HepG2 (cell line): ENCODE measurements around the gene TMED6. TPM values are rescaled to one million over a fixed set of nuclear protein-coding genes. Genes with fewer than 3 reads are reported as not detected.

ENCODE experiments used
- AFF4 ChIP-seq: sonication (generic); formaldehyde crosslinking; IDR thresholded peaks from 2 replicates; pipeline ENCODE4 v1.4.0; 2020; ENCODE audit warnings: missing genetic modification reagents
- ARHGAP35 ChIP-seq: sonication (generic); formaldehyde crosslinking; IDR thresholded peaks from 2 replicates; pipeline ENCODE4 v1.9.0; 2022; ENCODE audit warnings: mild to moderate bottlenecking, inconsistent platforms, moderate library complexity, missing genetic modification reagents, borderline replicate concordance
- ATF7-NPFF ChIP-seq: sonication (generic); formaldehyde crosslinking; IDR thresholded peaks from 2 replicates; pipeline ENCODE4 v1.8.1; 2023; ENCODE audit warnings: mild to moderate bottlenecking, low read depth, missing genetic modification reagents, moderate library complexity
- BHLHE40 ChIP-seq: IDR thresholded peaks from 2 replicates; pipeline ENCODE4 v1.6.1; 2011; ENCODE audit warnings: low read length, improper control_type of control experiment
- DR1 ChIP-seq: sonication (generic); formaldehyde crosslinking; IDR thresholded peaks from 2 replicates; pipeline ENCODE4 v1.8.0; 2021; ENCODE audit warnings: mild to moderate bottlenecking, missing genetic modification reagents, inconsistent platforms
- GMEB1 ChIP-seq: sonication (generic); formaldehyde crosslinking; IDR thresholded peaks from 2 replicates; pipeline ENCODE4 v1.5.1; 2020; ENCODE audit warnings: missing genetic modification reagents, mild to moderate bottlenecking, borderline replicate concordance
- HNF1B ChIP-seq: sonication (generic); formaldehyde crosslinking; IDR thresholded peaks from 2 replicates; pipeline ENCODE4 v1.5.1; 2020; ENCODE audit warnings: mild to moderate bottlenecking, moderate library complexity, missing genetic modification reagents
- POGK ChIP-seq: sonication (generic); formaldehyde crosslinking; conservative IDR thresholded peaks from 2 replicates; pipeline ENCODE4 v1.8.0; 2022; ENCODE audit warnings: mild to moderate bottlenecking, moderate library complexity, missing genetic modification reagents
- PRMT3 ChIP-seq: sonication (generic); formaldehyde crosslinking; IDR thresholded peaks from 2 replicates; pipeline ENCODE4 v1.8.1; 2022; ENCODE audit warnings: low read depth, mild to moderate bottlenecking, moderate library complexity, missing genetic modification reagents, borderline replicate concordance
- SOX13 ChIP-seq, 3 experiments: fragments of 450-650 bp in 1 of 3; sonication (generic) in 1 of 3; formaldehyde crosslinking in 1 of 3; IDR thresholded peaks in 2 of 3; conservative IDR thresholded peaks in 1 of 3; 2 replicates each; pipeline versions ENCODE4 v1.5.0 to v1.6.1; 2016 to 2020; ENCODE audit warnings: antibody characterized with exemption in 1 of 3, mild to moderate bottlenecking in 1 of 3, missing compliant biosample characterization in 1 of 3, missing genetic modification reagents in 1 of 3, moderate library complexity in 1 of 3
- ZNF468 ChIP-seq: sonication (generic); formaldehyde crosslinking; IDR thresholded peaks from 2 replicates; pipeline ENCODE4 v1.8.0; 2022; ENCODE audit warnings: mild to moderate bottlenecking, moderate library complexity, missing genetic modification reagents
- ZNF883 ChIP-seq: sonication (generic); formaldehyde crosslinking; IDR thresholded peaks from 2 replicates; pipeline ENCODE4 v1.5.1; 2020; ENCODE audit warnings: mild to moderate bottlenecking, missing genetic modification reagents; ENCODE audit errors: not compliant biosample characterization
- ZUFSP ChIP-seq: sonication (generic); formaldehyde crosslinking; IDR thresholded peaks from 2 replicates; pipeline ENCODE4 v1.9.0; 2021; ENCODE audit warnings: missing genetic modification reagents, mild to moderate bottlenecking, borderline replicate concordance
- polyA plus RNA-seq, 8 experiments: library from polyadenylated mRNA; depleted of rRNA in 3 of 8; stranded (reverse) in 7 of 8; unstranded in 1 of 8; fragments of >200 nt; fragmentation: Illumina TruSeq in 4 of 8; extraction: Trizol in 4 of 8; gene quantifications; 2 replicates each; pipeline versions ENCODE4 v1.2.1 to v1.2.3, GENCODE V29; 2011 to 2016; ENCODE audit warnings: low read depth in 4 of 8, missing spikeins in 1 of 8, mixed read lengths in 1 of 8; ENCODE audit not compliant: insufficient read depth in 1 of 8
- total RNA-seq, 5 experiments: library from RNA; depleted of rRNA; stranded (reverse); fragments of >200 nt; fragmentation: Illumina TruSeq; extraction: Trizol; gene quantifications; 2 replicates each; pipeline ENCODE4 v1.2.3, GENCODE V29; 2016; ENCODE audit warnings: low read depth in 1 of 5

Gene TMED6
- total and polyA plus RNA-seq, 2 of the 13 experiments (the other 11 are each of a cell fraction or from before 2014, with no cell fraction given) = 9.8 to 14.4 TPM

- TF ChIP-seq SOX13 (IDR thresholded peaks at IDR 0.05) (0 out of 2 replicates have a peak, but pooled peaks have one; percentile 21), SOX13 (CRISPR knock-in tag; conservative IDR thresholded peaks at IDR 0.05 in 1 of 2, IDR thresholded peaks at IDR 0.05 in 1 of 2) (peak in 1 of 2 experiments; percentile 41; a peak in 2 of 4 replicates), HNF1B (peak; percentile 93), AFF4 (CRISPR knock-in tag) (peak; percentile 68), GMEB1 (peak; percentile 83), ZUFSP (CRISPR knock-in tag) (no peak), DR1 (peak; percentile 94), BHLHE40 (peak; percentile 24), ATF7-NPFF (peak; percentile 69), ZNF883 (CRISPR knock-in tag) (peak; percentile 56), POGK (no peak; the same call in 1 of the 2 replicates), ZNF468 (no peak), ARHGAP35 (peak; percentile 37), PRMT3 (CRISPR knock-in tag) (no peak; the same call in 1 of the 2 replicates)
These were observed 12.1 kb downstream of the TMED6 start, which contains the start of the genes COG8 and NIP7 (continued) for GRCh38 chr16:69339289-69340094.
